ENCODE results near the gene EPN1. TPM values are rescaled to one million over a fixed set of nuclear protein-coding genes. Genes with fewer than 3 reads are reported as not detected.

Gene EPN1
- total and polyA plus RNA-seq, 2 of the 8 experiments (the other 6 are each of a cell fraction or from before 2014, with no cell fraction given), result 49.6 to 200 TPM

- peaks cover 4 to 24% of the 10 kb centered on the region in 2 experiments; a peak in 3 of 4 replicates for H3K79me2 ChIP-seq (ENCODE audit: control insufficient read depth in 1 of 2, insufficient read depth in 2 of 2, low read length in 2 of 2)
- H3K56ac ChIP-seq (replicated peaks; ENCODE audit: insufficient read length, low read depth, low read length), result peak overlapping the region; percentile 40
- no peak overlapping the region for H2BK15ac ChIP-seq (ENCODE audit: low read length)
- peak overlapping the region; percentile 75 for H4K91ac ChIP-seq (replicated peaks; ENCODE audit: insufficient read length, low read length)
- H3K4me3 ChIP-seq (ENCODE audit: extremely low read depth in 1 of 4, insufficient read depth in 2 of 4, low read depth in 3 of 4, low read length in 4 of 4), result peak overlapping the region; percentile 68 to 98 (median 80)
- peaks cover 7 to 13% (median 10%) of the 10 kb centered on the region in 4 experiments for H3K36me3 ChIP-seq (ENCODE audit: control insufficient read depth in 2 of 4, insufficient read depth in 4 of 4, low read length in 3 of 4)
- peak overlapping the region; percentile 63 for H2BK5ac ChIP-seq (ENCODE audit: low read depth, low read length)
- no peaks in the 10 kb centered on the region for H3K27me3 ChIP-seq (replicated peaks in 1 of 4; ENCODE audit: control insufficient read depth in 3 of 4, extremely low read depth in 1 of 4, insufficient read depth in 3 of 4, low read length in 3 of 4)
- H3K9ac ChIP-seq (replicated peaks in 1 of 4; ENCODE audit: extremely low read depth in 1 of 4, low read depth in 3 of 4, low read length in 3 of 4), result peak overlapping the region; percentile 41 to 78 (median 56)
- TF ChIP-seq NANOG (IDR thresholded peaks at IDR 0.05; ENCODE audit: insufficient read depth, low read depth, low read length, poor library complexity, severe bottlenecking) (no peak), MAX (IDR thresholded peaks at IDR 0.05) (peak; percentile 81), BCL11A (IDR thresholded peaks at IDR 0.05; ENCODE audit: low read depth in 2 of 2, low read length in 2 of 2) (no peak), PHF8 (conservative IDR thresholded peaks at IDR 0.05; ENCODE audit: low read depth, low read length) (peak; percentile 28; the same call in 1 of the 2 replicates), HDAC6 (IDR thresholded peaks at IDR 0.05; ENCODE audit: low read depth, low read length) (no peak), POLR2A (IDR thresholded peaks at IDR 0.05; ENCODE audit: control extremely low read depth in 1 of 2, low read depth in 2 of 2, low read length in 2 of 2) (peak in 1 of 2 experiments; percentile 39; a peak in 1 of 3 replicates)
- TF ChIP-seq, protein P1, sequence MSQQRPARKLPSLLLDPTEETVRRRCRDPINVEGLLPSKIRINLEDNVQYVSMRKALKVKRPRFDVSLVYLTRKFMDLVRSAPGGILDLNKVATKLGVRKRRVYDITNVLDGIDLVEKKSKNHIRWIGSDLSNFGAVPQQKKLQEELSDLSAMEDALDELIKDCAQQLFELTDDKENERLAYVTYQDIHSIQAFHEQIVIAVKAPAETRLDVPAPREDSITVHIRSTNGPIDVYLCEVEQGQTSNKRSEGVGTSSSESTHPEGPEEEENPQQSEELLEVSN (IDR thresholded peaks at IDR 0.05), result peak; percentile 57
- H2AK5ac ChIP-seq (ENCODE audit: low read depth, low read length), result peak overlapping the region; percentile 75; the same call in 1 of the 2 replicates
- ChIA-PET POLR2A (ENCODE audit: partially characterized antibody) (interaction anchor here (0.6 to 9.2 kb wide), 12 partner anchors 8 to 760 kb away, joined by 3 to 96 read pairs (median 4); partner anchors contain the start of genes U2AF2, ZNF524, ZNF628 and ZNF784), CTCF (ENCODE audit: partially characterized antibody) (interaction anchor here (1.0 to 4.0 kb wide), 5 partner anchors 10 to 62 kb away, joined by 3 to 18 read pairs (median 4); no protein-coding TSS in a partner anchor)
- 0 out of 2 replicates have a peak overlapping the region, but pooled peaks have one; percentile 35 for H2BK12ac ChIP-seq (ENCODE audit: low read depth, low read length)
- H3K27ac ChIP-seq (ENCODE audit: low read depth, low read length), result peak overlapping the region; percentile 17; the same call in 1 of the 2 replicates
- no peak overlapping the region for H2BK20ac ChIP-seq (ENCODE audit: low read length)
- peaks cover 0 to 21% (median 10%) of the 10 kb centered on the region in 4 experiments; a peak in 6 of 7 replicates for H3K4me1 ChIP-seq (replicated peaks in 1 of 4; ENCODE audit: control insufficient read depth in 3 of 4, insufficient read depth in 4 of 4, low read length in 3 of 4)
- H2BK120ac ChIP-seq (replicated peaks; ENCODE audit: low read depth, low read length), result no peak overlapping the region
- no peaks in the 10 kb centered on the region; a peak in 1 of 4 replicates for H3K9me3 ChIP-seq (ENCODE audit: insufficient read depth in 2 of 2, low read depth in 1 of 2, low read length in 1 of 2)
- peak overlapping the region; percentile 61 for H3K23ac ChIP-seq (ENCODE audit: insufficient read length)
- 1% methylated on average over 45 of the region's 65 CpGs; no CpG with 5 or more reads in 1 of the 2 experiments for WGBS, 2 experiments (ENCODE audit: extremely low coverage in 1 of 2, insufficient coverage in 1 of 2, insufficient read length in 1 of 2, insufficient replicate concordance in 2 of 2, low coverage in 1 of 2, low lambda C conversion rate in 2 of 2, missing lambda C conversion rate in 1 of 2)
- DNase-seq (ENCODE audit: low read depth in 1 of 2, low spot score in 2 of 2) (peak in 1 of 2 experiments; percentile 61), FAIRE-seq (no peak)
- H3K79me1 ChIP-seq (ENCODE audit: low read depth, low read length), result peaks cover 11% of the 10 kb centered on the region
- H4K20me1 ChIP-seq (replicated peaks in 1 of 2; ENCODE audit: control insufficient read depth in 1 of 2, insufficient read depth in 2 of 2, low read length in 2 of 2), result peaks cover 0 to 7% of the 10 kb centered on the region in 2 experiments
- peak overlapping the region; percentile 81; the same call in 1 of the 2 replicates for H4K8ac ChIP-seq (ENCODE audit: extremely low read depth, insufficient read depth, low read length)
- H3K4ac ChIP-seq (replicated peaks; ENCODE audit: insufficient read length, low read depth, low read length), result peak overlapping the region; percentile 96
- peaks cover 29% of the 10 kb centered on the region for H3K23me2 ChIP-seq (ENCODE audit: low read depth, low read length)
- H3K18ac ChIP-seq (ENCODE audit: extremely low read depth, low read length), result peak overlapping the region; percentile 94
- H4K5ac ChIP-seq (ENCODE audit: insufficient read length, low read depth, low read length), result no peak overlapping the region
- no peak overlapping the region for H2AFZ ChIP-seq (ENCODE audit: low read length)
- H3K4me2 ChIP-seq (ENCODE audit: insufficient read depth in 1 of 2, low read depth in 2 of 2, low read length in 2 of 2), result peak overlapping the region; percentile 87 to 99
- H3K14ac ChIP-seq (ENCODE audit: insufficient read length), result no peak overlapping the region
These were observed 32.6 kb upstream of the EPN1 start for GRCh38 chr19:55642153-55643002.

Measured in H1 (cell line).